ENCODE measurements around the gene HOPX. TPM values are rescaled to one million over a fixed set of nuclear protein-coding genes. Genes with fewer than 3 reads are reported as not detected.

Gene HOPX
- total and polyA plus RNA-seq, 4 donors = 144 to 792 (median 590) TPM

DNA sequence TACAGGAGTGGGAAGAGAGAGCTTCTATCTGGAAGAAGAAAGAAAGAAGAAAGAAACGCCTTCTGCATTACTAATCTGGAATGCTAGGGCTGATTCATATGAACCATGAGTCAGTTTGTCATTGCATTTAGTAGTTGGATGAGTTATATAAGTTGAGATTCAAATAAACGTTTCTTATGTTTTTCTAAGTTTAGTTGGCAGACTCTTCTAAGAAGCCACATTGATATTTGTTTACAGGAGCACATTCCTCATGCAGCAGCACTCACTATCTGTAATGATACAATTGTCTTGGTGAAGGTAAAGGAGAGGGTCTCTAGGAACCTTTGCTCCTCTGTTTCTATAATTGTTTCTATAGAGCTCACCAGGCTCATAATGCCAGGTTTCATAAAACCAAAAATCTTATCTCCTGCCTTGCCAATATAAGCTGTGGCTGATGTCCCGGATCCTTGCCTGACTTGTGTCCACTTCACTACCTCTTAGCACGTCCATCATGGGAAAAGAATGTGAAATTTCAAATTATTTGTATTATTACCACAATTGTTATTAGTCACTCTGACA, 39.5 kb downstream of the HOPX start:
- WGBS, 2 donors = 54 to 78% methylated on average over 4 of the region's 4 CpGs
- H3K9ac ChIP-seq (ENCODE audit: insufficient read depth in 1 of 2, low read length in 2 of 2) = no peak overlapping the region
- TF ChIP-seq, protein P1, sequence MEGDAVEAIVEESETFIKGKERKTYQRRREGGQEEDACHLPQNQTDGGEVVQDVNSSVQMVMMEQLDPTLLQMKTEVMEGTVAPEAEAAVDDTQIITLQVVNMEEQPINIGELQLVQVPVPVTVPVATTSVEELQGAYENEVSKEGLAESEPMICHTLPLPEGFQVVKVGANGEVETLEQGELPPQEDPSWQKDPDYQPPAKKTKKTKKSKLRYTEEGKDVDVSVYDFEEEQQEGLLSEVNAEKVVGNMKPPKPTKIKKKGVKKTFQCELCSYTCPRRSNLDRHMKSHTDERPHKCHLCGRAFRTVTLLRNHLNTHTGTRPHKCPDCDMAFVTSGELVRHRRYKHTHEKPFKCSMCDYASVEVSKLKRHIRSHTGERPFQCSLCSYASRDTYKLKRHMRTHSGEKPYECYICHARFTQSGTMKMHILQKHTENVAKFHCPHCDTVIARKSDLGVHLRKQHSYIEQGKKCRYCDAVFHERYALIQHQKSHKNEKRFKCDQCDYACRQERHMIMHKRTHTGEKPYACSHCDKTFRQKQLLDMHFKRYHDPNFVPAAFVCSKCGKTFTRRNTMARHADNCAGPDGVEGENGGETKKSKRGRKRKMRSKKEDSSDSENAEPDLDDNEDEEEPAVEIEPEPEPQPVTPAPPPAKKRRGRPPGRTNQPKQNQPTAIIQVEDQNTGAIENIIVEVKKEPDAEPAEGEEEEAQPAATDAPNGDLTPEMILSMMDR (IDR thresholded peaks at IDR 0.05; ENCODE audit: control extremely low read depth, extremely low read depth) = no peak
- no peaks in the 10 kb centered on the region for H3K9me3 ChIP-seq (ENCODE audit: control insufficient read depth in 4 of 4, insufficient read depth in 3 of 4, low read length in 3 of 4)
- DNase-seq = no peak
- no peaks in the 10 kb centered on the region for H3K36me3 ChIP-seq (ENCODE audit: control insufficient read depth in 4 of 4, insufficient read depth in 4 of 4, low read length in 4 of 4)
- no peak overlapping the region for H3K27ac ChIP-seq (ENCODE audit: low read depth in 1 of 2, low read length in 1 of 2)
- no peak overlapping the region for H3K4me3 ChIP-seq
- no peaks in the 10 kb centered on the region for H3K27me3 ChIP-seq (ENCODE audit: control insufficient read depth in 3 of 3, insufficient read depth in 3 of 3, low read length in 2 of 3)
- no peaks in the 10 kb centered on the region for H3K4me1 ChIP-seq (ENCODE audit: control insufficient read depth in 5 of 5, insufficient read depth in 5 of 5, low read length in 5 of 5)
- ATAC-seq (ENCODE audit: insufficient read depth, low FRiP score) = peak; percentile 60

DNA sequence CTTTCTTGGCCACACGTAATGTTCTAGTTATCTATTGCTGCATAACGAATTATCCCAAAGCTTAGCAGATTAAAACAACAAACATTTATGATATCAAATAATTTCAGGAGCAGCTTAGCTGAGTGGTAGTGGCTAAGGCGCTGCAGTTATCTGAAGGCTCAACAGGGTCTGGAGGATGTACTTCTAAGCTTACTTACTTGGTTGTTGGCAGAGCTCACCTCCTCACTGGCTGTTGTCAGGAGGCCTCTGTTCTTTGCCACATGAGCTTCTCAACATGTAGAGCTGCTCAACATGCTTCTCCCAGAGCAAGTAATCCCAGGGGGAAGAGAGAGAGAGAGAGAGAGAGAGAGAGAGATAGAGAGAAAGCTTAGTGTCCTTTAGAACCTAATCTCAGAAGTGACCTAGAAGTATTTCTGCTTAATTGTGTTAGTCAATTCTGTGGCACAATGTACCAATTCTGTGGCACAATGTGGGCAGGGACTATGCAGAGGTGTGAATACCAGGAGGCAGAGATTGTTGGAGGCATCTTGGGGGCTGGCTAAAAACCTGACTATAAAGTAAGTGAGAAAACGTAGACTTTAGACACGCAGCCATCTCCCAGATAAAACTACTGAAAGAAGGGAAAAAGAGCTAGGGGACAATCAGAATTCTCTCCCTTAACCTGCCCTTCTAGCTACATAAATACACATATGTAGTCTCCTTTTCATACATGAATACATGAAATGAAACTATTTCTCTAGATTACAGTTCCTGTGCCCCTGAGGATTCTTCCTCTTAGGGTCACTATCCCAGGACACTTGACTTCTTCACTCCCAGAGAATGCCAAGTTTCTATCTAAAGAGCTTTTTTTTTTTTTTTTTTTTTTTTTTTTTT, 40.2 kb downstream of the HOPX start:
- WGBS, 2 donors = 85 to 91% methylated on average over 5 of the region's 5 CpGs
- TF ChIP-seq, protein P1 (IDR thresholded peaks at IDR 0.05; ENCODE audit: control extremely low read depth, extremely low read depth) = no peak
- Histone ChIP-seq H3K27me3 (ENCODE audit: control insufficient read depth in 3 of 3, insufficient read depth in 3 of 3, low read length in 2 of 3) (no peaks in the 10 kb centered on the region), H3K27ac (ENCODE audit: low read depth in 1 of 2, low read length in 1 of 2) (no peak overlapping the region), H3K9me3 (ENCODE audit: control insufficient read depth in 4 of 4, insufficient read depth in 3 of 4, low read length in 3 of 4) (no peaks in the 10 kb centered on the region), H3K9ac (ENCODE audit: insufficient read depth in 1 of 2, low read length in 2 of 2) (no peak overlapping the region), H3K4me3 (no peak overlapping the region), H3K4me1 (ENCODE audit: control insufficient read depth in 5 of 5, insufficient read depth in 5 of 5, low read length in 5 of 5) (no peaks in the 10 kb centered on the region), H3K36me3 (ENCODE audit: control insufficient read depth in 4 of 4, insufficient read depth in 4 of 4, low read length in 4 of 4) (no peaks in the 10 kb centered on the region)
- ATAC-seq (ENCODE audit: insufficient read depth, low FRiP score) = no peak
- DNase-seq = no peak

DNA sequence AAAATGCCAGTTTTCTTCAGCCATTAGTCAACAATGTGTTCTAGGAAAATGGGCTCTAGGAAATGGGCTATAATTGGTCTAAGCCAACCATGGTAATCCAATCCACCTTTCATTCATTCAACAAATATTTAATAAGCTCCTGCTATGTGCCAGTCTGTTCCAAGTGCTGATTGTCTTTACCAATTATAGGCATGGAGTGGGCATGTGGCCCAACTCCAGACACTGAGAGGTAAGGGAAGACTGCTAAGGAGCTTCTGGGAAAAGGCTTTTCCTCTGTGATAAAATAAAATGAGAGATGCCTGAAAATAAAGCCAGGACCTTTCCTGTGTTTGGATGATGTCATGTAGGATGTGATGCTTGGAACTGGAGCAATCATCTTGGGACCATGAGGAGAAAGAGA, 43.3 kb downstream of the HOPX start:
- Histone ChIP-seq H3K4me1 (ENCODE audit: control insufficient read depth in 5 of 5, insufficient read depth in 5 of 5, low read length in 5 of 5) (no peaks in the 10 kb centered on the region), H3K9ac (ENCODE audit: insufficient read depth in 1 of 2, low read length in 2 of 2) (no peak overlapping the region), H3K9me3 (ENCODE audit: control insufficient read depth in 4 of 4, insufficient read depth in 3 of 4, low read length in 3 of 4) (peaks cover 0 to 2% (median 0%) of the 10 kb centered on the region in 4 donors), H3K4me3 (no peak overlapping the region), H3K27ac (ENCODE audit: low read depth in 1 of 2, low read length in 1 of 2) (no peak overlapping the region), H3K36me3 (ENCODE audit: control insufficient read depth in 4 of 4, insufficient read depth in 4 of 4, low read length in 4 of 4) (no peaks in the 10 kb centered on the region), H3K27me3 (ENCODE audit: control insufficient read depth in 3 of 3, insufficient read depth in 3 of 3, low read length in 2 of 3) (no peaks in the 10 kb centered on the region)
- TF ChIP-seq, protein P1 (IDR thresholded peaks at IDR 0.05; ENCODE audit: control extremely low read depth, extremely low read depth) = no peak
- DNase-seq (no peak), ATAC-seq (ENCODE audit: insufficient read depth, low FRiP score) (no peak)
